GM19452 (cell line): ENCODE results near the gene TMBIM1.
"Not testable (repeated sequence)": the region's sequence is repeated elsewhere in the genome, so short reads cannot be mapped to it uniquely, and the experiment has no call there.

Experiments
- ATAC-seq: cut with Tn5 transposase; IDR thresholded peaks from one replicate; pipeline ENCODE4 v1.9.1; 2021; ENCODE audit not compliant: unreplicated experiment

The TMBIM1 gene

DNA sequence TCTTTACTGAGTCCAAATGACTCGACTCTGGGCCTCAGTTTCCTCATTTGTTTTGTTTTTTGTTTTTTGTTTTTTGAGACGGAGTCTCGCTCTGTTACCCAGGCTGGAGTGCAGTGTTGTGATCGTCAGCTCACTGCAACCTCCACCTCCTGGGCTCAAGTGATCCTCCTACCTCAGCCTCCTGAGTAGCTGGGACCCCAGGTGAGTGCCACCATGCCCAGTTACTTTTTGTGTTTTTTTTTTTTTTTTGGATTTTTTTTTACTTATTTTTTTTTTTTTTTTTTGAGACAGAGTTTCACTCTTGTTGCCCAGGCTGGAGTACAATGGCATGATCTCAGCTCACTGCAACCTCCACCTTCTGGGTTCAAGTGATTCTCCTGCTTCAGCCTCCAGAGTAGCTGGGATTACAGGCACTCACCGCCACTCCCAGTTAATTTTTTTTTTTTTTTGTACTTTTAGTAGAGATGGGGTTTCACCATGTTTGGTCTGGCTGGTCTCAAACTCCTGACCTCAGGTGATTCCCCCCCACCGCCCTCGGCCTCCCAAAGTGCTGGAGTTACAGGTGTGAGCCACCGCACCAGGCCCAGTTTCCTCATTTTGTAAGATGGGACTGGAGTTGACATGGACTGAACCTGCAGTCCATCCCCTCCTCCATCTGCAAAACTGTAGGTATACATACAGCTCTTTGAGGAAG is 18.9 kb downstream of the TMBIM1 start:
- ATAC-seq, result not testable (repeated sequence)

- no peak for ATAC-seq
These were observed 19.6 kb downstream of the TMBIM1 start for GRCh38 chr2:218272531-218273212.

GRCh38 chr2:218271865-218272530 is 20.3 kb downstream of the TMBIM1 start:
- no peak for ATAC-seq

DNA sequence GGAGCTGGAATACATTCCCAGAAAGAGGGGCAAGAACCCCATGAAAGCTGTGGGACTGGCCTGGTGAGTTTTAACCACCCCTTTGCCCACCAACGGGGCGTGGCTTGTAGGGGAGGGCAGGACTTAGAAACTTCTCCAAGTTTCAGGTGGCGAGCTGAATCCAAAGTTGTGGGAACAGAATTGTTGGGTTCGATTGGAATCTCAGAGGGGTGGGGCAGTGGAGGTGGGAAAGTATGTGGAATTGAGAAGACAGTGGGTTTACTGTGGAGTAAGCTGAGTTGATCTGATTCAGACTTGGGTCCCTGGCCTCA is 20.9 kb downstream of the TMBIM1 start:
- ATAC-seq, result no peak

DNA sequence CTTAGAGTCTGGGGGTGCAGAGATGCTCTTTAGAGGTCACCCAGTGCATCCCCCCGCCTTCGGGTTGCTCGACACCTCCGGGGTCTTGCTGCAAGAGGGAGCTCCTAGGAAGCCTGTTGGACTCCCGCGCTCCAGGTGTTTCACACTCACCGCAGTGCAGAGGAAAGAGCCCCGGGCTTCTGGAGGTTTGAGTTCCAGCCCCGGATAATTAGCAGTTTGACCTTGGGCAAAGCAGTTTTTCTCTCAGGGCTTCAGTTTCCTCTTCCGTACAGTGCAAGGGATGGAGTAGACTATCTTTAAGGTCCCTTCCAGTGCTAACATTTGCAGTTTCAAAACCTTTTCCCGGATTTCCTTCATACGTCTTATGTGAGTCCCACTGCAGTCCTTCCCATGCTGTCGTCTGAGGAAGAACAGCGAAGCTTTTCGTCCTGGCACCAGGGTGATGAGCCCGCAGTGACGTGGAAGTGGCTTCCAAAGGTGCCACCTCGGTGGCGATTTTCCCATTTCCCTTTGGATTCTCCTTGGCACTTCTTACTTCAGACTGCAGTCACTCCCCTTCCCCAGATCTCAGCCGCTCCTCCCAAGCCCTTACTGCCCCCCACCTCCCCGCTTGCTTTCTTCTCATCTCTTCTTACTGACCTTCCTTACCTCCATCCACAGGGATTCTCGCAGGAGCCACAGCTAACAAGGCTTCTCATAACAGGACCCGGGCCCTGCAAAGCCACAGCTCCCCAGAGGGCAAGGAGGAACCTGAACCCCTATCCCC is 21.4 kb downstream of the TMBIM1 start:
- ATAC-seq, result no peak

DNA sequence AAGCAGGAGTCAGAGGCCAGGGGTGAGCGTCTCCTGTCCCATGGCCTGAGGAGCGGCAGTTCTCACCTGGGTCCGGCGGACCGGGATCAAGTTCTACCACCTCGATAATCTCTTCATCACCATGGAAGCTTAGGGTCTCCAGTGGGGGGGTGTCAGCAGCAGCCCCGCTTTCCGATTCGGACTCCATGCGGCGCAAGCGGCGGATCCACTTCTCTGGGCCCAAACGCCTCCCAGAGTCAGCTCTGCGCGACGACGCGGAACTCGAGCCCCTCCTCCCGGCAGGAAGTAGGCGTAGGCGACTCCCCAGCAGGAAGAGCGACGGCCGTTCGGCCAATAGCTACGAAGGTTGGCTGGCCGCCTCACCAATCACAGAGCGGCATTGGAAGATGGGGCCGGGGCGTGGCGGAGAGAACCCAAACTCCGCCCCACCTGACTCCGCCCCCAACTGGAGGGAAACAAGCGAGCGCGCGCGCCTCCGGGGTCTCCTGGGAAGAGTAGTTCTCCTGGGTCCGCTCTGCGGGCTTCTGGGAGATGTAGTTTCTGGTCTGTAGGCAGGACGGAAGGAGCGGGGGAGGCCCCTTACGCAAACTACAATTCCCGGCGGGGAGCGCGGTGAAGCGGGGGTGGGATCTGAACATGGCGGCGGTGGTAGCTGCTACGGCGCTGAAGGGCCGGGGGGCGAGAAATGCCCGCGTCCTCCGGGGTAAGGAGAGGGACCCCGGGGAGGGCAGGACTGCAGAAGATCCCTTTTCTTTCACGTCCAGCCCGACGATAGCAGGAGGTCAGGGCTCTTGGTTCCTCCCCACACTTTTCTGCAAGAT is 22.2 kb downstream of the TMBIM1 start, which contains the start of the genes AAMP and PNKD:
Gene AAMP (minus strand): TSS at position 238 of the 821 bp plus-strand sequence. CDS start 51 bp downstream, at position 187.
Gene PNKD (plus strand): TSS at position 620 of the 821 bp plus-strand sequence. CDS start 17 bp downstream, at position 637.
- ATAC-seq, result peak; percentile 89

DNA sequence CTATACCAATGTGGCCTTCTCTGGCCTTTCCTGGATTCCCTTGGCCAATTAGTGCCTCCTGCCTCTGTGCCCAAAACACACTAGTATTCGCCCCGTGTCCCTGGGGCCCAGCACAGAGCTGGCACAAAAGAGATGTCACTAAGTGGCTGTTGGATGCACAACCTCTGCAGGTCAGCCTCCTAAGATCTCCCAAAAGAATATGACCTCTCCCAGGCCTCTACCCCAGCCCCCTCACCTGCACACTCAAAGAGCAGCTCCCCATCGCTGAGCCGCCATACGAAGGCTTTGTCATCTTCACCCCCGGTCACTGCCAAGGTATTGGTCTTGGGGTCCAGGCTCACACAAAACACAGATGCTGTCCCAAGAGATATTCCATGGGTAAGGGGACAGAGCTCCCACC is 25.0 kb downstream of the TMBIM1 start:
- no peak for ATAC-seq

DNA sequence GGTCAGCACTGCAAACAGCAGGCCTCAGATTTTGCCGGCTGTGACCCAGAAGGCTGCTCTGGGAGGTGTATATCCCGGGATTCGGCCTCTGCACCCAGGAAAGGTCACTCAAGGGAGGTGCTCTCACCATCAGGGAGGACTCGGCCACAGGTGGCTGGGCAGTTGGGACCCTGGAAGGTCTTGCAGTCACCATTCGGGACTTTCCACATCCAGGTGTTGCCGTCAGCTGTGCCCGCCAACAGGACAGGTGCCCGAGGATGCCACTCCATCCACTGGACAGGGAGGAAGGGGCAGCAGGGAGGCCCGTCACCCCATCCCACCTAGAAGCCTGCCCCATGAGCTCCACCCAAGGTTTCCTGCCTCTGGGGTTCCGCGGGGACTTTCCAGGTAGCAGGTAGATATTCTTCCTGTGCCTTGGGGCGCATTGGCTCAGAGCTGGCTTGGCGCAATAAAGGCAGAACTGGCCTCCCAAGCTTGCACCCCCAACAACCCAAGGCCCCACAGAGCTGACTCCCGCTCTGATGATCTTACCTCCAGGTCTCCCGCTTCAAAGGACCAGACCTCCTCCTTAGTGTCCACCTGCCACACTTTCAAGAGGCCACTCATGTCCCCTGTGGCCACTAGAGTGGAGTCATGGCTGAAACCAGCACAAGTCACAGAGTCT is 25.9 kb downstream of the TMBIM1 start:
- no peak for ATAC-seq

DNA sequence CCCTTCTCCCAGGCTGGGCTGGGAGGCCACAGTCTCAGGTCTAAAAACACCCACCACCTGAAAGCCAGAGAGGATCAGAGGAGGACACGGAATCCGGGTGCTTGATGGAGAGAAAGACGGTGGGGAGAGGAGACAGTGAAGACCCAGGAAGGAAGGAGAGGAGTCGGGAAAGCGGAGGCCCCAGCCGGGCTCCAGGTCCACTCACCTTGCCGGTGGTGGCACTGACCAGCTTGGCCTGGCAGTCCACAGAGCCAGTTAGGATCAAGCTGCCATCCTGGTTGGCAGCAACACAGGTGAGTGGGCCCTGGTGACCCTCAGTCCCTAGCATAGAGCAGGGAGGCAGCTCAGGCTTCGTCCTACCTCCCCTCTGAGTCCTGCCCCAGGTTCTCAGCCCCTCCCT is 26.7 kb downstream of the TMBIM1 start:
- no peak for ATAC-seq

- no peak for ATAC-seq
These were observed 27.3 kb downstream of the TMBIM1 start for GRCh38 chr2:218264773-218265561.

DNA sequence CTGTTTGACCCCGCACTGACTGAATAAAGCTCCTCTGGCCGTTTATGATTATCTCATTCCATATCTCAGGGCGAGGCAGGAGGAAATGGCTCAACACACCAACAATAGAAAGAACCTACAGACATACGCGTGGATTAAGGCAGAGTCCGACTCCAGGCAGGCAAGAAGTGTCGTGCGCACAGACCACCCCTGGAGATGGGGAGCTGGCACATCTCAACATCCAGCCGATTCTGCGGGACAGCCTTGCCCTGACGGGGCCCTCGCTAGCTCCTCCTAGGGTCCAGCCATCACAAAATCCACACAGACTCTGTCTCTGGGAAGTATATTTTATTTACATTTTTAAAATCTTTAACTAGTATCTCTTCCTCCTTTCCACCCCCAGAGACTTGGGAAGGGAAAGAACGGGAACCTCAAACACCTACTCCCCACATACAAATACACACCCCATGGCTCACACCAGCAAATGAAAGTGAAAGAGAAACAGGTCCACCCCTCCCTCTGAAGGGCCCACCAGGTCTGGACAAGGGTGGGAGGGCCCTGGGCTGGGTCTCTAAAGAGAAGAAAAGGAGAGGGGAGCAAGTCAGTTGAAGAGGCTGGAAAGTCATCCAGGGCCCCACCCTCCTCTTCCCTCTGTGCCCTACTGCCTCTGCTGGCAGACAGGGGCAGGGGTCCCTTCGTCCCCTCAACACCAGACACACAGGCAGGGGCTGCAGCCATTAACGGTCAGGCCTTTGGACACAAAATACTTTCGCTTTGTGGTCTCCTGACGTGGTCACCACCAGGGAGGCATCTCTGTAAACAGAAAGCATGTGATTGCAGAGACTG is 28.3 kb downstream of the TMBIM1 start:
- no peak for ATAC-seq

GRCh38 chr2:218262631-218263586 is 29.4 kb downstream of the TMBIM1 start:
- no peak for ATAC-seq

DNA sequence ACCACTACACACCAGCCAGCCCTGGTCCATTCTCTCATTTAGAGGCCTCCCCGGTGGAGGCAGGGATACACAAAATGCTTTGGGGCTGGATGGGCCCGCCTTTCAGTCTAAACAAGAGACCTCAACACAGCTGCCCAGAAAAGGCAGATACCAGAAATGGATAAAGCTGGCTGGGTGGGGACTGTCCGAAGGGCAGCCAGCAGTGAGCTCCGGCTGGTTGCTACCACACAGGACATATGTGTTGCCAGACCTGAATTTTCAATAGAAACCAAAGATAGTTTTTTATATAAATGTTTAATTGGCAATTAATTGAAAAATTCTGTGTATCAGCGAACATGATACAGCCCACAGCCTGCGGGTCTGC is 30.1 kb downstream of the TMBIM1 start:
- no peak for ATAC-seq

DNA sequence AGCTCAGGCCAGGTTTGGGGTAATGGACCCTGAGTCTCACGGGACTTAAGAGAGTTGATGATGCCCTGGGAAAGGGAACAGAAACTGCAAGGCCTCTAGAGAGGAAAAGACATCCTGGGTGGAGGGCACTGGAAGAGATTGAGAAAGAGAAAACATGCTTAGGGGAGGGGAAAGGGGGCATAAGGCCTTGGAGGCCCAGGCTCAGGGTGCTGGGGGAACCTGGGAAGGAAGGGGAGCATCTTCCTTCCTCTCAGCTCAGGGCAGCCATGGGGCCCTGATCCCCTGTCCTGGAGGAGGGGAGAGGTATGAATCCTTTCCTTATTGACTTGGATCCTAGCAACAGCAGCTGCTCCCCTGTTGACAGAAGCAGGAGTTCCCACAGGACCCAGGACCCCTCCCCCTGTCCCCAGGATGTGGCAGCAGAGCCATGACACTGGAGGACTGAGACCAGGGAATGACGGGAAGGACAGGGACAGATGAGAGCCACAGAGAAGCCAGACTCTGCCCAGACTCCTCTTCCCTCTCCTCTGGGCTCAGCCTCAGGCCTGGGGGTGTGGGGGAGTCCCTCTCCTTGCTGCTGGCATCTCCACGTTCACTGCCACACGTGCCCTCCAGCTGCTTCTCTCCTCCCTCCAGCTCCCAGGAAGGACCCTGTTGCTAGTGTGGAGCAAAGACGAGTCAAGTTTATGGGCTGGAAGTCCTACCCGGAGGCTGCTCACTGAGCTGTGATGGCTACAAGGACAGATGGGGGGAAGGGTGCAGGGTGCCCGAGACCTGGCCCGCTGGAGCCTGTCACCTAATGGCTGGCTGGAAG is 30.7 kb downstream of the TMBIM1 start:
- no peak for ATAC-seq

DNA sequence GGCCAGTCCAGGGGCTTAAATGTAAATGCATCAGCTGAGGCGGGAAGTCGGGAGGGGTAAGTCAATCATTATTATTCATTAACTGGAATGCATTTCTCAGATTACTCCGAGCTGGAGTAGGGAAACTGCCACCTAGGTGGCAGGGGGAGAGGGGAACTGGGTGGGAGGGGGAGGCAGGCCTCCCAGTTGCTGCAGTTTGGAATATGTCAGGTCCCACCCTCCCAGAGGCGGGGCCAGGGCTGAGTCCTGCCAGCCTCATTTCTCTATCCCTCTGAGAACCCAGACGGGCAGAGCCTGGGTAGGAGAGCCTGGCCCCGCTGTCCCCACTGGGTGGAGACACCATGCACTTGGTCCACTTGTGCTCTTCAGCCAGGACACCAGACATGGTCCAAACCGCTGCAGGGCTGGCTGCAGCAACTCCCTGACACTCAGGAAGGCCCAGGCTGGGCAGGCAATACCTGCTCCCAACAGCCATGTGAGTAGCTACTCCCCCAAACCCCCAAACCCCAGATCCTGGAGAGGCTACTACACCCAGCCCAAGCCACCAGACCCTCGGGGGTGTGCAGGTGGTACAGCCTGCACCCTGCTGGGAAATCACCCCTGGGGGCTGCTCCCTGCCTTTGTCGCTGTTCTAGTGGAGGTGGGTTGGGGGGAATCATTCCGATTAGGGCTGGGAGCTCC is 31.4 kb downstream of the TMBIM1 start, which contains the start of gene GPBAR1:
Gene GPBAR1 (plus strand): TSS at position 274 of the 681 bp plus-strand sequence. CDS start 1,710 bp downstream, outside the sequence.
- no peak for ATAC-seq

DNA sequence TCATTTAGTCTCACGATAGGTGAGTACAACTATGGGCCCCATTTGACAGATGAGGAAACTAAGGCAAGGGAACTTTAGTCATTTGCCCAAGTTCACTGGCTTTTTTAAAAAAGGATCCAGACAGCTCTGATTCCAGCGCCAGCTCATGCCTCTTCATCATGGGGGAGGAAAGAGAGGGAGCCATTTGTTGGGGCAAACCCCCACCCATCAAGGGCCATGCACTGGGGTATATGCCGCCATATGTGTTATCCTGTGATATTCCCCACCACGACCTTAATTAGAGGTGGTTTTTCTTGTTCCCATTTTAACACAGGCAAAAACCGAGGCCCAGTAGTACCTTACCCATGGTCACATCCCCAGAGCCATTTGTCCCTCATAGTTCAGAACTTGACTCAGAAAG is 32.1 kb downstream of the TMBIM1 start:
- no peak for ATAC-seq
